K562 (cell line): ENCODE measurements around the gene MIDN. TPM values are rescaled to one million over a fixed set of nuclear protein-coding genes. Genes with fewer than 3 reads are reported as not detected.

ENCODE experiments used
- ATF3 ChIP-seq, 2 experiments: fragments of 450-650 bp in 1 of 2; sonication (generic) in 1 of 2; formaldehyde crosslinking in 1 of 2; IDR thresholded peaks in 1 of 2; conservative IDR thresholded peaks in 1 of 2; 2 replicates each; pipeline versions ENCODE4 v1.6.1 to v1.8.1; 2016 to 2023; ENCODE audit warnings: mild to moderate bottlenecking in 2 of 2, moderate library complexity in 2 of 2, inconsistent platforms in 1 of 2, missing genetic modification reagents in 1 of 2
- CTCFL ChIP-seq: IDR thresholded peaks from 2 replicates; pipeline ENCODE4 v1.6.1; 2011; ENCODE audit warnings: borderline replicate concordance, low read depth, mild to moderate bottlenecking, moderate library complexity, low read length; ENCODE audit not compliant: insufficient read depth, poor library complexity, severe bottlenecking
- ELK1 ChIP-seq: sonication (generic); formaldehyde crosslinking; IDR thresholded peaks from 2 replicates; pipeline ENCODE4 v1.8.1; 2022; ENCODE audit warnings: missing genetic modification reagents
- ETV6 ChIP-seq, 3 experiments: fragments of 150-350 bp in 1 of 3; sonication (generic) in 1 of 3; formaldehyde crosslinking in 1 of 3; IDR thresholded peaks; 2 replicates each; pipeline versions ENCODE4 v1.6.1 to v1.8.0; 2014 to 2022; ENCODE audit warnings: borderline replicate concordance in 2 of 3, low read depth in 2 of 3, antibody characterized with exemption in 1 of 3, low read length in 1 of 3, mild to moderate bottlenecking in 1 of 3, missing genetic modification reagents in 1 of 3
- HMG20A ChIP-seq: fragments of 450-650 bp; formaldehyde crosslinking; conservative IDR thresholded peaks from 2 replicates; pipeline ENCODE4 v1.4.0; 2020; ENCODE audit warnings: mild to moderate bottlenecking, mixed read lengths
- NCOA6 ChIP-seq: fragments of 450-650 bp; IDR thresholded peaks from 2 replicates; pipeline ENCODE4 v1.6.1; 2017; ENCODE audit warnings: mild to moderate bottlenecking
- NFE2 ChIP-seq: IDR thresholded peaks from 2 replicates; pipeline ENCODE4 v1.6.1; 2014; ENCODE audit warnings: antibody characterized with exemption, low read depth
- PCBP2 ChIP-seq: fragments of 200-400 bp; formaldehyde crosslinking; IDR thresholded peaks from 2 replicates; pipeline ENCODE4 v1.6.1; 2018; ENCODE audit warnings: low read length, low read depth, mild to moderate bottlenecking, moderate library complexity; ENCODE audit not compliant: poor library complexity, severe bottlenecking
- PML ChIP-seq: IDR thresholded peaks from 2 replicates; pipeline ENCODE4 v1.6.1; 2012; ENCODE audit warnings: low read length, inconsistent platforms
- POLR2B ChIP-seq: fragments of 450-650 bp; IDR thresholded peaks from 2 replicates; pipeline ENCODE4 v1.6.1; 2018; ENCODE audit warnings: low read depth; ENCODE audit not compliant: partially characterized antibody
- RAD51 ChIP-seq: fragments of 450-650 bp; IDR thresholded peaks from 2 replicates; pipeline ENCODE4 v1.7.1; 2016; ENCODE audit warnings: low read depth, mild to moderate bottlenecking, borderline replicate concordance
- SMAD3 ChIP-seq: fragments of 450-650 bp; formaldehyde crosslinking; conservative IDR thresholded peaks from 2 replicates; pipeline ENCODE4 v1.4.0; 2020; ENCODE audit warnings: mild to moderate bottlenecking
- SMARCA4 ChIP-seq: fragments of 450-650 bp; IDR thresholded peaks from 2 replicates; pipeline ENCODE4 v1.6.1; 2016
- SMARCE1 ChIP-seq: fragments of 450-650 bp; IDR thresholded peaks from 2 replicates; pipeline ENCODE4 v1.7.1; 2016; ENCODE audit warnings: mild to moderate bottlenecking
- SUPT5H ChIP-seq: fragments of 450-650 bp; IDR thresholded peaks from 2 replicates; pipeline ENCODE4 v1.6.1; 2016
- XRCC3 ChIP-seq: fragments of 450-650 bp; IDR thresholded peaks from 2 replicates; pipeline ENCODE4 v1.6.1; 2017; ENCODE audit warnings: mild to moderate bottlenecking, moderate library complexity
- ZBTB5 ChIP-seq: fragments of 450-650 bp; IDR thresholded peaks from 2 replicates; pipeline ENCODE4 v1.6.1; 2017; ENCODE audit warnings: antibody characterized with exemption
- ZC3H4 ChIP-seq: sonication (generic); formaldehyde crosslinking; IDR thresholded peaks from 2 replicates; pipeline ENCODE4 v1.9.0; 2021; ENCODE audit warnings: missing genetic modification reagents, borderline replicate concordance
- ZKSCAN1 ChIP-seq: fragments of 150-350 bp; IDR thresholded peaks from 2 replicates; pipeline ENCODE4 v1.6.1; 2016; ENCODE audit warnings: low read depth, low read length
- ZNF121 ChIP-seq: sonication (generic); formaldehyde crosslinking; conservative IDR thresholded peaks from 2 replicates; pipeline ENCODE4 v1.8.0; 2022; ENCODE audit warnings: missing genetic modification reagents
- ZNF444 ChIP-seq: fragments of 250-450 bp; sonication (Bioruptor Pico); IDR thresholded peaks from 2 replicates; pipeline ENCODE4 v1.4.0; 2020; ENCODE audit warnings: mild to moderate bottlenecking, moderate library complexity
- ZNF583 ChIP-seq: fragments of 250-450 bp; sonication (Bioruptor Pico); IDR thresholded peaks from 2 replicates; pipeline ENCODE4 v1.4.0; 2020
- polyA plus RNA-seq, 8 experiments: library from polyadenylated mRNA; depleted of rRNA in 4 of 8; stranded (reverse) in 5 of 8; unstranded in 3 of 8; fragments of >200 nt; fragmentation: Nextera tagmentation in 2 of 8; fragmentation: Illumina TruSeq in 1 of 8; extraction: Ambion mirVana in 2 of 8; extraction: Trizol in 1 of 8; gene quantifications; 2 replicates each; pipeline versions ENCODE4 v1.2.1 to v1.2.3, GENCODE V29; 2011 to 2014; ENCODE audit warnings: inconsistent platforms in 1 of 8, missing spikeins in 1 of 8
- total RNA-seq, 7 experiments: library from RNA; depleted of rRNA in 6 of 7; stranded (reverse); fragments of >200 nt in 6 of 7; fragmentation: Illumina TruSeq in 2 of 7; extraction: Trizol in 2 of 7; gene quantifications; 2 replicates each; pipeline versions ENCODE4 v1.2.1 to v1.2.3, GENCODE V29; 2011 to 2021; ENCODE audit warnings: low replicate concordance in 1 of 7

MIDN gene
- total and polyA plus RNA-seq, 9 of the 15 experiments (the other 6 are each of a cell fraction or from before 2014, with no cell fraction given), result 0.17 to 120 (median 10.1) TPM

- TF ChIP-seq PML (peak; percentile 53), RAD51 (peak; percentile 98), ATF3 (IDR thresholded peaks at IDR 0.05) (peak; percentile 40; the same call in 1 of the 2 replicates), ATF3 (CRISPR knock-in tag; conservative IDR thresholded peaks at IDR 0.05) (no peak), SMARCA4 (no peak), NCOA6 (no peak), CTCFL (peak; percentile 49), SMARCE1 (no peak), HMG20A (no peak), XRCC3 (no peak), SMAD3 (CRISPR knock-in tag) (no peak), POLR2B (peak; percentile 84), ETV6 (IDR thresholded peaks at IDR 0.05; ENCODE audit: borderline replicate concordance in 1 of 2, low read depth in 2 of 2, low read length in 1 of 2) (no peak), ETV6 (CRISPR knock-in tag; IDR thresholded peaks at IDR 0.05; ENCODE audit: borderline replicate concordance) (no peak), ZNF121 (CRISPR knock-in tag) (no peak), ZC3H4 (no peak), NFE2 (no peak), ZBTB5 (no peak), PCBP2 (no peak), ZNF583 (CRISPR knock-in tag) (peak; percentile 30; the same call in 1 of the 2 replicates), ZNF444 (CRISPR knock-in tag) (no peak), ZKSCAN1 (no peak), SUPT5H (peak; percentile 92; the same call in 1 of the 2 replicates), ELK1 (CRISPR knock-in tag) (no peak)
These were observed 27.0 kb downstream of the MIDN start, which contains the start of gene FAM174C (continued) for GRCh38 chr19:1275260-1275975.
